WTC11 (cell line): ENCODE measurements around the gene UBE2D2. TPM values are rescaled to one million over a fixed set of nuclear protein-coding genes. Genes with fewer than 3 reads are reported as not detected.
A peak's percentile ranks its signal among the peaks of the same experiment; 100 is the strongest.
"Not testable (repeated sequence)": the region's sequence is repeated elsewhere in the genome, so short reads cannot be mapped to it uniquely, and the experiment has no call there.

Source experiments
- ATAC-seq: fragments of 200-7000 bp; cut with Tn5 transposase; 2 replicates; pipeline ENCODE4 v1.10.0; 2021; ENCODE audit warnings: mild to moderate bottlenecking, moderate library complexity
- CTCF ChIA-PET: fragments of 300-600 bp; sonication (Branson Sonifier 250); formaldehyde crosslinking; loops from one replicate; lab custom pipeline; 2021; ENCODE audit warnings: antibody characterized with exemption; lab: Charles Lee
- POLR2A ChIA-PET: fragments of 350-600 bp; sonication (Branson Sonifier 250); formaldehyde crosslinking; loops from one replicate; lab custom pipeline; 2021; ENCODE audit warnings: antibody characterized with exemption; lab: Charles Lee
- DNase-seq: peaks from one replicate; pipeline ENCODE4 v3.0.0; 2021; ENCODE audit warnings: low spot score
- H3K27ac Mint-ChIP-seq: 2 replicates; pipeline ENCODE4 v1.8.0; 2021; ENCODE audit warnings: mixed read lengths
- H3K27me3 Mint-ChIP-seq: 2 replicates; pipeline ENCODE4 v1.8.0; 2021; ENCODE audit warnings: low read depth, mild to moderate bottlenecking, moderate library complexity, mixed read lengths
- H3K36me3 Mint-ChIP-seq: 2 replicates; pipeline ENCODE4 v1.8.0; 2021; ENCODE audit warnings: mixed read lengths
- H3K4me1 Mint-ChIP-seq: 2 replicates; pipeline ENCODE4 v1.8.0; 2022; ENCODE audit warnings: mixed read lengths
- H3K4me3 Mint-ChIP-seq: 2 replicates; pipeline ENCODE4 v1.8.0; 2021; ENCODE audit warnings: mild to moderate bottlenecking, moderate library complexity, mixed read lengths
- H3K9me3 Mint-ChIP-seq: 2 replicates; pipeline ENCODE4 v1.8.0; 2021; ENCODE audit warnings: mixed read lengths
- FOXK1 ChIP-seq: sonication (generic); formaldehyde crosslinking; IDR thresholded peaks from 2 replicates; pipeline ENCODE4 v1.8.0; 2022; ENCODE audit warnings: mild to moderate bottlenecking, moderate library complexity, missing genetic modification reagents
- TCF7 ChIP-seq: sonication (generic); formaldehyde crosslinking; IDR thresholded peaks from 2 replicates; pipeline ENCODE4 v1.8.0; 2022; ENCODE audit warnings: mild to moderate bottlenecking, low read depth, missing genetic modification reagents, moderate library complexity
- TEAD4 ChIP-seq: sonication (generic); formaldehyde crosslinking; IDR thresholded peaks from 2 replicates; pipeline ENCODE4 v1.8.0; 2022; ENCODE audit warnings: mild to moderate bottlenecking, missing genetic modification reagents
- total RNA-seq: library from RNA; stranded (reverse); gene quantifications from 3 replicates; pipeline ENCODE4 v1.2.3, GENCODE V29; 2021
- TF ChIP-seq, protein P1 (sequence below): sonication (generic); formaldehyde crosslinking; IDR thresholded peaks from 2 replicates; pipeline ENCODE4 v1.8.1; 2022; ENCODE audit warnings: low read depth, mild to moderate bottlenecking, moderate library complexity, missing genetic modification reagents, borderline replicate concordance
- TF ChIP-seq, protein P2 (sequence below): sonication (generic); formaldehyde crosslinking; IDR thresholded peaks from 2 replicates; pipeline ENCODE4 v1.8.1; 2023; ENCODE audit warnings: mild to moderate bottlenecking, missing genetic modification reagents
- TF ChIP-seq, protein P3 (sequence below): sonication (generic); formaldehyde crosslinking; IDR thresholded peaks from 2 replicates; pipeline ENCODE4 v1.8.1; 2022; ENCODE audit warnings: low read depth, missing genetic modification reagents, borderline replicate concordance
- TF ChIP-seq, protein P4 (sequence below): sonication (generic); formaldehyde crosslinking; IDR thresholded peaks from 2 replicates; pipeline ENCODE4 v1.8.0; 2023; ENCODE audit warnings: missing genetic modification reagents, mild to moderate bottlenecking, borderline replicate concordance
- TF ChIP-seq, protein P5 (sequence below): fragments of 250-450 bp; sonication (Bioruptor Pico); IDR thresholded peaks from 2 replicates; pipeline ENCODE4 v1.9.0; 2021; ENCODE audit warnings: mild to moderate bottlenecking
- TF ChIP-seq, protein P6 (sequence below): sonication (generic); formaldehyde crosslinking; IDR thresholded peaks from 2 replicates; pipeline ENCODE4 v1.8.1; 2023; ENCODE audit warnings: mild to moderate bottlenecking, missing genetic modification reagents, moderate library complexity
- TF ChIP-seq, protein P7 (sequence below): sonication (generic); formaldehyde crosslinking; conservative IDR thresholded peaks from 2 replicates; pipeline ENCODE4 v1.8.1; 2022; ENCODE audit warnings: mild to moderate bottlenecking, missing genetic modification reagents

UBE2D2 gene
- total RNA-seq, 1 experiment from 2014 or later = 183 TPM

DNA sequence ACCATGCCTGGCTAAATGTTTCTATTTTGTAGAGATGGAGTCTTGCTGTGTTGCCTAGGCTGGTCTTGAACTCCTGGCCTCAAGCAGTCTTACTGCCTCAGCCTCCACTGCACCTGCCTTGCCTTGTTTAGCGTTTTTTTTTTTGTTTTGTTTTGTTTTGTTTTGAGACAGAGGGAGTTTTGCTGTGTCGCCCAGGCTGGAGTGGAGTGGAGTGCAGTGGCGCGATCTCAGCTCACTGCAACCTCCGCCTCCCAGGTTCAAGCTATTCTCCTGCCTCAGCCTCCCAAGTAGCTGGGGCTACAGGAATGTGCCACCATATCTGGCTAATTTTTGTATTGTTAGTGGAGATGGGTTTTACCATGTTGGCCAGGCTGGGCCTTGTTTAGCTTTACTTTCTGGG lies 27.0 kb downstream of the UBE2D2 start:
- Mint-ChIP-seq H3K4me1 (peaks cover 28% of the 10 kb centered on the region), H3K36me3 (peaks cover 23% of the 10 kb centered on the region)
- H3K9me3 Mint-ChIP-seq, ATAC-seq, H3K27ac Mint-ChIP-seq, DNase-seq, H3K27me3 Mint-ChIP-seq, H3K4me3 Mint-ChIP-seq: not testable (repeated sequence)
- ChIA-PET CTCF (interaction anchor here (0.6 to 1.5 kb wide), 3 partner anchors 13 to 1877 kb away, joined by 3 to 5 read pairs (median 4); no protein-coding TSS in a partner anchor), POLR2A (interaction anchor here (0.6 kb wide), 1 partner anchor 23 kb away, joined by 4 read pairs; no protein-coding TSS in a partner anchor)

DNA sequence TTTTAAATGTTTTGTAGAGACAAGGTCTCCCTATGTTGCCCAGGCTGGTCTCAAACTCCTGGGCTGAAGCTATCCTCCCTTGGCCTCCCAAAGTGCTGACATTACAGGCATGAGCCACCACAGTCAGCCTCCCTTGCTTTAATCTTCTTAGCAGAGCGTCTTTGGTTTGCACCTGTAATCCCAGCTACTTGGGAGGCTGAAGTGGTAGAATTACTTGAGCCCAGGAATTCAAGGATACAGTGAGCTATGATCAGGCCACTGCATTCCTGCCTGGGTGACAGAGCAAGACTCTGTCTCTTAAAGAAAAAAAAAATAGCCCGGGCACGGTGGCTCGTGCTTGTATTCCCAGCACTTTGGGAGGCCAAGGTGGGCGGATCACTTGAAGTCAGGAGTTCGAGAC lies 27.8 kb downstream of the UBE2D2 start:
- CTCF ChIA-PET = interaction anchor here (0.9 to 1.5 kb wide), 2 partner anchors 14 to 17 kb away, joined by 3 to 5 read pairs; no protein-coding TSS in a partner anchor

More for the DNA sequence above, 27.8 kb downstream of the UBE2D2 start:
- Mint-ChIP-seq H3K9me3 (peaks cover 4% of the 10 kb centered on the region; the same call in 1 of the 2 replicates), H3K4me1 (peaks cover 28% of the 10 kb centered on the region), H3K4me3 (no peak overlapping the region), H3K27ac (peak overlapping the region; percentile 85), H3K36me3 (peaks cover 23% of the 10 kb centered on the region), H3K27me3 (no peaks in the 10 kb centered on the region)
- TF ChIP-seq, protein P1, sequence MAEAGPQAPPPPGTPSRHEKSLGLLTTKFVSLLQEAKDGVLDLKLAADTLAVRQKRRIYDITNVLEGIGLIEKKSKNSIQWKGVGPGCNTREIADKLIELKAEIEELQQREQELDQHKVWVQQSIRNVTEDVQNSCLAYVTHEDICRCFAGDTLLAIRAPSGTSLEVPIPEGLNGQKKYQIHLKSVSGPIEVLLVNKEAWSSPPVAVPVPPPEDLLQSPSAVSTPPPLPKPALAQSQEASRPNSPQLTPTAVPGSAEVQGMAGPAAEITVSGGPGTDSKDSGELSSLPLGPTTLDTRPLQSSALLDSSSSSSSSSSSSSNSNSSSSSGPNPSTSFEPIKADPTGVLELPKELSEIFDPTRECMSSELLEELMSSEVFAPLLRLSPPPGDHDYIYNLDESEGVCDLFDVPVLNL (CRISPR knock-in tag) = no peak
- TF ChIP-seq, protein P2, sequence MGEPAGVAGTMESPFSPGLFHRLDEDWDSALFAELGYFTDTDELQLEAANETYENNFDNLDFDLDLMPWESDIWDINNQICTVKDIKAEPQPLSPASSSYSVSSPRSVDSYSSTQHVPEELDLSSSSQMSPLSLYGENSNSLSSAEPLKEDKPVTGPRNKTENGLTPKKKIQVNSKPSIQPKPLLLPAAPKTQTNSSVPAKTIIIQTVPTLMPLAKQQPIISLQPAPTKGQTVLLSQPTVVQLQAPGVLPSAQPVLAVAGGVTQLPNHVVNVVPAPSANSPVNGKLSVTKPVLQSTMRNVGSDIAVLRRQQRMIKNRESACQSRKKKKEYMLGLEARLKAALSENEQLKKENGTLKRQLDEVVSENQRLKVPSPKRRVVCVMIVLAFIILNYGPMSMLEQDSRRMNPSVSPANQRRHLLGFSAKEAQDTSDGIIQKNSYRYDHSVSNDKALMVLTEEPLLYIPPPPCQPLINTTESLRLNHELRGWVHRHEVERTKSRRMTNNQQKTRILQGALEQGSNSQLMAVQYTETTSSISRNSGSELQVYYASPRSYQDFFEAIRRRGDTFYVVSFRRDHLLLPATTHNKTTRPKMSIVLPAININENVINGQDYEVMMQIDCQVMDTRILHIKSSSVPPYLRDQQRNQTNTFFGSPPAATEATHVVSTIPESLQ (CRISPR knock-in tag) = no peak
- TF ChIP-seq, protein P3, sequence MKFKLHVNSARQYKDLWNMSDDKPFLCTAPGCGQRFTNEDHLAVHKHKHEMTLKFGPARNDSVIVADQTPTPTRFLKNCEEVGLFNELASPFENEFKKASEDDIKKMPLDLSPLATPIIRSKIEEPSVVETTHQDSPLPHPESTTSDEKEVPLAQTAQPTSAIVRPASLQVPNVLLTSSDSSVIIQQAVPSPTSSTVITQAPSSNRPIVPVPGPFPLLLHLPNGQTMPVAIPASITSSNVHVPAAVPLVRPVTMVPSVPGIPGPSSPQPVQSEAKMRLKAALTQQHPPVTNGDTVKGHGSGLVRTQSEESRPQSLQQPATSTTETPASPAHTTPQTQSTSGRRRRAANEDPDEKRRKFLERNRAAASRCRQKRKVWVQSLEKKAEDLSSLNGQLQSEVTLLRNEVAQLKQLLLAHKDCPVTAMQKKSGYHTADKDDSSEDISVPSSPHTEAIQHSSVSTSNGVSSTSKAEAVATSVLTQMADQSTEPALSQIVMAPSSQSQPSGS (CRISPR knock-in tag) = no peak
- TF ChIP-seq, protein P4, sequence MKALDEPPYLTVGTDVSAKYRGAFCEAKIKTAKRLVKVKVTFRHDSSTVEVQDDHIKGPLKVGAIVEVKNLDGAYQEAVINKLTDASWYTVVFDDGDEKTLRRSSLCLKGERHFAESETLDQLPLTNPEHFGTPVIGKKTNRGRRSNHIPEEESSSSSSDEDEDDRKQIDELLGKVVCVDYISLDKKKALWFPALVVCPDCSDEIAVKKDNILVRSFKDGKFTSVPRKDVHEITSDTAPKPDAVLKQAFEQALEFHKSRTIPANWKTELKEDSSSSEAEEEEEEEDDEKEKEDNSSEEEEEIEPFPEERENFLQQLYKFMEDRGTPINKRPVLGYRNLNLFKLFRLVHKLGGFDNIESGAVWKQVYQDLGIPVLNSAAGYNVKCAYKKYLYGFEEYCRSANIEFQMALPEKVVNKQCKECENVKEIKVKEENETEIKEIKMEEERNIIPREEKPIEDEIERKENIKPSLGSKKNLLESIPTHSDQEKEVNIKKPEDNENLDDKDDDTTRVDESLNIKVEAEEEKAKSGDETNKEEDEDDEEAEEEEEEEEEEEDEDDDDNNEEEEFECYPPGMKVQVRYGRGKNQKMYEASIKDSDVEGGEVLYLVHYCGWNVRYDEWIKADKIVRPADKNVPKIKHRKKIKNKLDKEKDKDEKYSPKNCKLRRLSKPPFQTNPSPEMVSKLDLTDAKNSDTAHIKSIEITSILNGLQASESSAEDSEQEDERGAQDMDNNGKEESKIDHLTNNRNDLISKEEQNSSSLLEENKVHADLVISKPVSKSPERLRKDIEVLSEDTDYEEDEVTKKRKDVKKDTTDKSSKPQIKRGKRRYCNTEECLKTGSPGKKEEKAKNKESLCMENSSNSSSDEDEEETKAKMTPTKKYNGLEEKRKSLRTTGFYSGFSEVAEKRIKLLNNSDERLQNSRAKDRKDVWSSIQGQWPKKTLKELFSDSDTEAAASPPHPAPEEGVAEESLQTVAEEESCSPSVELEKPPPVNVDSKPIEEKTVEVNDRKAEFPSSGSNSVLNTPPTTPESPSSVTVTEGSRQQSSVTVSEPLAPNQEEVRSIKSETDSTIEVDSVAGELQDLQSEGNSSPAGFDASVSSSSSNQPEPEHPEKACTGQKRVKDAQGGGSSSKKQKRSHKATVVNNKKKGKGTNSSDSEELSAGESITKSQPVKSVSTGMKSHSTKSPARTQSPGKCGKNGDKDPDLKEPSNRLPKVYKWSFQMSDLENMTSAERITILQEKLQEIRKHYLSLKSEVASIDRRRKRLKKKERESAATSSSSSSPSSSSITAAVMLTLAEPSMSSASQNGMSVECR (CRISPR knock-in tag) = no peak
- no peak for TF ChIP-seq TEAD4 (CRISPR knock-in tag)
- TF ChIP-seq, protein P5, sequence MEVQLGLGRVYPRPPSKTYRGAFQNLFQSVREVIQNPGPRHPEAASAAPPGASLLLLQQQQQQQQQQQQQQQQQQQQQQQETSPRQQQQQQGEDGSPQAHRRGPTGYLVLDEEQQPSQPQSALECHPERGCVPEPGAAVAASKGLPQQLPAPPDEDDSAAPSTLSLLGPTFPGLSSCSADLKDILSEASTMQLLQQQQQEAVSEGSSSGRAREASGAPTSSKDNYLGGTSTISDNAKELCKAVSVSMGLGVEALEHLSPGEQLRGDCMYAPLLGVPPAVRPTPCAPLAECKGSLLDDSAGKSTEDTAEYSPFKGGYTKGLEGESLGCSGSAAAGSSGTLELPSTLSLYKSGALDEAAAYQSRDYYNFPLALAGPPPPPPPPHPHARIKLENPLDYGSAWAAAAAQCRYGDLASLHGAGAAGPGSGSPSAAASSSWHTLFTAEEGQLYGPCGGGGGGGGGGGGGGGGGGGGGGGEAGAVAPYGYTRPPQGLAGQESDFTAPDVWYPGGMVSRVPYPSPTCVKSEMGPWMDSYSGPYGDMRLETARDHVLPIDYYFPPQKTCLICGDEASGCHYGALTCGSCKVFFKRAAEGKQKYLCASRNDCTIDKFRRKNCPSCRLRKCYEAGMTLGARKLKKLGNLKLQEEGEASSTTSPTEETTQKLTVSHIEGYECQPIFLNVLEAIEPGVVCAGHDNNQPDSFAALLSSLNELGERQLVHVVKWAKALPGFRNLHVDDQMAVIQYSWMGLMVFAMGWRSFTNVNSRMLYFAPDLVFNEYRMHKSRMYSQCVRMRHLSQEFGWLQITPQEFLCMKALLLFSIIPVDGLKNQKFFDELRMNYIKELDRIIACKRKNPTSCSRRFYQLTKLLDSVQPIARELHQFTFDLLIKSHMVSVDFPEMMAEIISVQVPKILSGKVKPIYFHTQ (CRISPR knock-in tag) = no peak
- TF ChIP-seq TCF7 = no peak
- TF ChIP-seq, protein P6, sequence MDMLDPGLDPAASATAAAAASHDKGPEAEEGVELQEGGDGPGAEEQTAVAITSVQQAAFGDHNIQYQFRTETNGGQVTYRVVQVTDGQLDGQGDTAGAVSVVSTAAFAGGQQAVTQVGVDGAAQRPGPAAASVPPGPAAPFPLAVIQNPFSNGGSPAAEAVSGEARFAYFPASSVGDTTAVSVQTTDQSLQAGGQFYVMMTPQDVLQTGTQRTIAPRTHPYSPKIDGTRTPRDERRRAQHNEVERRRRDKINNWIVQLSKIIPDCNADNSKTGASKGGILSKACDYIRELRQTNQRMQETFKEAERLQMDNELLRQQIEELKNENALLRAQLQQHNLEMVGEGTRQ (CRISPR knock-in tag) = no peak
- TF ChIP-seq, protein P7, sequence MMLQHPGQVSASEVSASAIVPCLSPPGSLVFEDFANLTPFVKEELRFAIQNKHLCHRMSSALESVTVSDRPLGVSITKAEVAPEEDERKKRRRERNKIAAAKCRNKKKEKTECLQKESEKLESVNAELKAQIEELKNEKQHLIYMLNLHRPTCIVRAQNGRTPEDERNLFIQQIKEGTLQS = no peak
- TF ChIP-seq FOXK1 = no peak
- DNase-seq (no peak), ATAC-seq (no peak)
- POLR2A ChIA-PET = no interaction called here
